KMS-11 (cell line): Measurements from ENCODE around the gene NCKAP1.
A peak's percentile ranks its signal among the peaks of the same experiment; 100 is the strongest.

Experiments
- H2AFZ ChIP-seq: fragments of 200-600 bp; sonication (generic); 2 replicates; pipeline ENCODE4 v1.6.1; 2016; ENCODE audit warnings: antibody characterized with exemption, mixed run types, low read depth
- H3K27ac ChIP-seq: fragments of 200-600 bp; sonication (generic); 2 replicates; pipeline ENCODE4 v1.6.1; 2016; ENCODE audit warnings: mild to moderate bottlenecking, mixed run types
- H3K27me3 ChIP-seq: fragments of 200-600 bp; sonication (generic); 2 replicates; pipeline ENCODE4 v1.6.1; 2017; ENCODE audit warnings: mild to moderate bottlenecking, low read depth, mixed run types, moderate library complexity; ENCODE audit not compliant: insufficient read depth
- H3K36me3 ChIP-seq: fragments of 200-600 bp; sonication (generic); 2 replicates; pipeline ENCODE4 v1.6.1; 2017; ENCODE audit warnings: mild to moderate bottlenecking, mixed run types; ENCODE audit not compliant: insufficient read depth
- H3K4me1 ChIP-seq: fragments of 200-600 bp; sonication (generic); 2 replicates; pipeline ENCODE4 v1.6.1; 2016; ENCODE audit warnings: mild to moderate bottlenecking, low read depth, mixed run types; ENCODE audit not compliant: poor library complexity, severe bottlenecking
- H3K4me2 ChIP-seq: fragments of 200-600 bp; sonication (generic); 2 replicates; pipeline ENCODE4 v1.7.0; 2016; ENCODE audit warnings: mild to moderate bottlenecking, mixed run types
- H3K4me3 ChIP-seq: fragments of 200-600 bp; sonication (generic); IDR thresholded peaks from 2 replicates; pipeline ENCODE4 v1.6.1; 2017; ENCODE audit warnings: low read depth, low read length, mixed read lengths; ENCODE audit not compliant: insufficient read depth
- H3K79me2 ChIP-seq: fragments of 200-600 bp; sonication (generic); 2 replicates; pipeline ENCODE4 v1.6.1; 2016; ENCODE audit warnings: low read depth, mixed run types; ENCODE audit not compliant: insufficient read depth
- H3K9ac ChIP-seq: fragments of 200-600 bp; sonication (generic); 2 replicates; pipeline ENCODE4 v1.6.1; 2016; ENCODE audit warnings: mild to moderate bottlenecking, mixed run types
- H4K20me1 ChIP-seq: fragments of 200-600 bp; sonication (generic); 2 replicates; pipeline ENCODE4 v1.6.1; 2016; ENCODE audit warnings: mild to moderate bottlenecking, mixed run types; ENCODE audit not compliant: insufficient read depth
- CTCF ChIP-seq: fragments of 200-600 bp; sonication (generic); conservative IDR thresholded peaks from 2 replicates; pipeline ENCODE4 v1.6.1; 2017; ENCODE audit warnings: low read depth, mild to moderate bottlenecking, antibody characterized with exemption, low read length, moderate library complexity, mixed read lengths

NCKAP1 gene

GRCh38 chr2:183014005-183014404 is 24.3 kb downstream of the NCKAP1 start:
- H3K27ac ChIP-seq, result no peak overlapping the region
- no peak overlapping the region for H3K4me2 ChIP-seq
- H3K79me2 ChIP-seq, result no peaks in the 10 kb centered on the region; the same call in 1 of the 2 replicates
- H3K4me1 ChIP-seq, result peaks cover 23% of the 10 kb centered on the region
- no peaks in the 10 kb centered on the region; the same call in 1 of the 2 replicates for H4K20me1 ChIP-seq
- no peak overlapping the region for H2AFZ ChIP-seq
- no peaks in the 10 kb centered on the region for H3K36me3 ChIP-seq
- H3K27me3 ChIP-seq, result no peaks in the 10 kb centered on the region
- no peak overlapping the region for H3K4me3 ChIP-seq
- no peak for TF ChIP-seq CTCF
- no peak overlapping the region for H3K9ac ChIP-seq

GRCh38 chr2:183011743-183012142 is 26.5 kb downstream of the NCKAP1 start:
- H3K79me2 ChIP-seq, result no peaks in the 10 kb centered on the region; the same call in 1 of the 2 replicates

GRCh38 chr2:183010112-183010511 is 28.1 kb downstream of the NCKAP1 start:
- Histone ChIP-seq H3K27me3 (no peaks in the 10 kb centered on the region), H3K27ac (no peak overlapping the region), H4K20me1 (no peaks in the 10 kb centered on the region; the same call in 1 of the 2 replicates), H3K36me3 (no peaks in the 10 kb centered on the region), H3K4me2 (peak overlapping the region; percentile 42), H3K4me1 (peaks cover 19% of the 10 kb centered on the region), H2AFZ (no peak overlapping the region), H3K9ac (no peak overlapping the region), H3K4me3 (no peak overlapping the region), H3K79me2 (no peaks in the 10 kb centered on the region)
- no peak for TF ChIP-seq CTCF

More at GRCh38 chr2:183011743-183012142, 26.5 kb downstream of the NCKAP1 start:
- H3K9ac ChIP-seq, result no peak overlapping the region
- no peak overlapping the region for H3K4me2 ChIP-seq
- TF ChIP-seq CTCF, result no peak
- no peaks in the 10 kb centered on the region for H3K36me3 ChIP-seq
- H3K4me1 ChIP-seq, result peaks cover 23% of the 10 kb centered on the region
- H3K27me3 ChIP-seq, result no peaks in the 10 kb centered on the region
- no peak overlapping the region for H3K27ac ChIP-seq
- no peaks in the 10 kb centered on the region; the same call in 1 of the 2 replicates for H4K20me1 ChIP-seq
- H2AFZ ChIP-seq, result no peak overlapping the region
- H3K4me3 ChIP-seq, result no peak overlapping the region

- Histone ChIP-seq H3K4me3 (no peak overlapping the region), H3K27ac (no peak overlapping the region), H3K36me3 (no peaks in the 10 kb centered on the region), H3K79me2 (no peaks in the 10 kb centered on the region), H4K20me1 (no peaks in the 10 kb centered on the region; the same call in 1 of the 2 replicates), H3K9ac (no peak overlapping the region), H3K4me2 (peak overlapping the region; percentile 42; the same call in 1 of the 2 replicates), H3K27me3 (no peaks in the 10 kb centered on the region), H3K4me1 (peaks cover 19% of the 10 kb centered on the region), H2AFZ (no peak overlapping the region)
- no peak for TF ChIP-seq CTCF
Measured at GRCh38 chr2:183009249-183009899, 28.9 kb downstream of the NCKAP1 start.
